K562 (cell line): ENCODE data around the gene PSMC2. TPM values are rescaled to one million over a fixed set of nuclear protein-coding genes. Genes with fewer than 3 reads are reported as not detected.

Experiments used
- DIDO1 ChIP-seq: fragments of 450-650 bp; IDR thresholded peaks from 2 replicates; pipeline ENCODE4 v1.6.1; 2016; ENCODE audit warnings: low read depth, missing biosample characterization, missing genetic modification characterization
- HDAC1 ChIP-seq, 2 experiments: fragments of 450-650 bp; IDR thresholded peaks; 2 replicates each; pipeline ENCODE4 v1.6.1; 2016 to 2017; ENCODE audit warnings: inconsistent platforms in 1 of 2, mild to moderate bottlenecking in 1 of 2, moderate library complexity in 1 of 2
- JUN ChIP-seq, 2 experiments: sonication (generic) in 1 of 2; formaldehyde crosslinking in 1 of 2; IDR thresholded peaks; 2 replicates each; pipeline versions ENCODE4 v1.6.1 to v1.8.0; 2012 to 2022; ENCODE audit warnings: borderline replicate concordance in 2 of 2, mild to moderate bottlenecking in 2 of 2, improper control_type of control experiment in 1 of 2, low read depth in 1 of 2, low read length in 1 of 2, missing genetic modification reagents in 1 of 2
- KDM2B ChIP-seq: fragments of 250-450 bp; sonication (Bioruptor Pico); IDR thresholded peaks from 2 replicates; pipeline ENCODE4 v1.8.0; 2021; ENCODE audit warnings: mild to moderate bottlenecking, moderate library complexity
- POLR2AphosphoS2 ChIP-seq: IDR thresholded peaks from 2 replicates; pipeline ENCODE4 v1.6.1; 2012; ENCODE audit warnings: low read length, improper control_type of control experiment
- PRPF4 ChIP-seq: fragments of 200-400 bp; formaldehyde crosslinking; IDR thresholded peaks from one replicate; pipeline ENCODE4 v1.6.1; 2017; ENCODE audit warnings: low read length, low read depth, mild to moderate bottlenecking; ENCODE audit not compliant: insufficient read depth, poor library complexity, severe bottlenecking
- SAFB2 ChIP-seq: fragments of 200-400 bp; formaldehyde crosslinking; IDR thresholded peaks from 2 replicates; pipeline ENCODE4 v1.6.1; 2018; ENCODE audit warnings: borderline replicate concordance, low read length, low read depth, moderate library complexity; ENCODE audit not compliant: severe bottlenecking
- SIN3B ChIP-seq: fragments of 450-650 bp; IDR thresholded peaks from 2 replicates; pipeline ENCODE4 v1.6.1; 2017; ENCODE audit warnings: low read depth, mild to moderate bottlenecking, moderate library complexity
- SRSF3 ChIP-seq: fragments of 200-400 bp; formaldehyde crosslinking; IDR thresholded peaks from 2 replicates; pipeline ENCODE4 v1.6.1; 2016; ENCODE audit warnings: mild to moderate bottlenecking, low read length, moderate library complexity; ENCODE audit not compliant: insufficient read depth
- THRAP3 ChIP-seq: fragments of 450-650 bp; IDR thresholded peaks from 2 replicates; pipeline ENCODE4 v1.6.1; 2016; ENCODE audit warnings: mild to moderate bottlenecking, inconsistent platforms, borderline replicate concordance
- U2AF2 ChIP-seq: fragments of 200-400 bp; formaldehyde crosslinking; optimal IDR thresholded peaks from 2 replicates; pipeline ENCODE3; 2017; ENCODE audit warnings: low read depth, mild to moderate bottlenecking, low read length
- ZKSCAN8 ChIP-seq: fragments of 200-800 bp; sonication (Bioruptor generic); IDR thresholded peaks from 2 replicates; pipeline ENCODE4 v1.6.1; 2016; ENCODE audit warnings: missing genetic modification characterization, missing compliant biosample characterization
- ZNF146 ChIP-seq: IDR thresholded peaks from one replicate; pipeline ENCODE4 v1.6.1; 2018; ENCODE audit warnings: missing compliant biosample characterization; ENCODE audit not compliant: unreplicated experiment
- ZNF253 ChIP-seq: fragments of 250-450 bp; sonication (Bioruptor Pico); conservative IDR thresholded peaks from 2 replicates; pipeline ENCODE4 v1.6.1; 2021; ENCODE audit warnings: mild to moderate bottlenecking
- ZNF766 ChIP-seq: fragments of 200-800 bp; sonication (Bioruptor generic); conservative IDR thresholded peaks from 2 replicates; pipeline ENCODE4 v1.6.1; 2016; ENCODE audit warnings: missing genetic modification characterization, missing compliant biosample characterization
- polyA plus RNA-seq, 8 experiments: library from polyadenylated mRNA; depleted of rRNA in 4 of 8; stranded (reverse) in 5 of 8; unstranded in 3 of 8; fragments of >200 nt; fragmentation: Nextera tagmentation in 2 of 8; fragmentation: Illumina TruSeq in 1 of 8; extraction: Ambion mirVana in 2 of 8; extraction: Trizol in 1 of 8; gene quantifications; 2 replicates each; pipeline versions ENCODE4 v1.2.1 to v1.2.3, GENCODE V29; 2011 to 2014; ENCODE audit warnings: inconsistent platforms in 1 of 8, missing spikeins in 1 of 8
- total RNA-seq, 7 experiments: library from RNA; depleted of rRNA in 6 of 7; stranded (reverse); fragments of >200 nt in 6 of 7; fragmentation: Illumina TruSeq in 2 of 7; extraction: Trizol in 2 of 7; gene quantifications; 2 replicates each; pipeline versions ENCODE4 v1.2.1 to v1.2.3, GENCODE V29; 2011 to 2021; ENCODE audit warnings: low replicate concordance in 1 of 7
- TF ChIP-seq, protein P1 (sequence below): fragments of 450-650 bp; formaldehyde crosslinking; IDR thresholded peaks from 2 replicates; pipeline ENCODE4 v1.4.0; 2020; ENCODE audit warnings: mild to moderate bottlenecking, moderate library complexity
- TF ChIP-seq, protein P2 (sequence below): IDR thresholded peaks from 2 replicates; pipeline ENCODE4 v1.6.1; 2012; ENCODE audit warnings: low read depth, low read length, improper control_type of control experiment, borderline replicate concordance
- TF ChIP-seq, protein P3 (sequence below): fragments of 450-650 bp; formaldehyde crosslinking; IDR thresholded peaks from 2 replicates; pipeline ENCODE4 v1.4.0; 2022; ENCODE audit warnings: mild to moderate bottlenecking, moderate library complexity
- TF ChIP-seq, protein P4 (sequence below): sonication (generic); formaldehyde crosslinking; IDR thresholded peaks from 2 replicates; pipeline ENCODE4 v1.8.0; 2022; ENCODE audit warnings: missing genetic modification reagents, mild to moderate bottlenecking, borderline replicate concordance
- TF ChIP-seq, protein P5 (sequence below): fragments of 250-450 bp; sonication (Bioruptor Pico); IDR thresholded peaks from 2 replicates; pipeline ENCODE4 v1.8.0; 2022; ENCODE audit warnings: inconsistent platforms, mild to moderate bottlenecking, moderate library complexity, borderline replicate concordance

Gene PSMC2
- total and polyA plus RNA-seq, 9 of the 15 experiments (the other 6 are each of a cell fraction or from before 2014, with no cell fraction given) = 316 to 1,105 (median 511) TPM

DNA sequence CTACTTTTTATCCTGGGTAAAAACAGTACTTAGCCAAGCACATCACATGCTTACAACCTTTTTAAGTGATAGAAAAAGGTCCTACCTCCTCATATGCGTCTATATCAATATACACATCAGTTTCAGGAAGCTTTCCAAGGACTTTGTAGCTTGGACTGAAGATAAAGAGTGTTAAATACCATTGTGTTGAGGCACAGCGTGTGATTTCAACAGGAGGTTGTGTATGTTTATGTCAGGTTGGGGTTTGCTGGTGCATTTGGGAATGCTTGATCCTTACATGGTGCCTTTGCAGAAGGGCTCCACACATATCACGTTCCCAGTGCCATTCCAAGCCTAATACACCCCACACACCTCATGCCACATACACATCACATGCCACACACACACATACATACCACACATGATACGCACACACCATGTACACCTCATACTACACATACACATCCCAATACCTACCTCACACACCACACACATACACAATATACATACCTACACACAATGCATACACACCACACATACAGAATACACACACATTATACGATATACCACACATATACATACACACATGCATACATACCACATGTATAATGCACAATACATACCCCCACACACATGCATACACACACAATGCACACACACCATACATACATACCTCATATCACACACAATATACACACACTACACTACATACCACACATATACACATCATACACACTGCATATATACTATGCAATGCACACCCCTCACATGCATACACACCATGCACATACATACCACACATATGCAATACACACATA, 33.1 kb downstream of the PSMC2 start (continued):
- TF ChIP-seq, protein P1, sequence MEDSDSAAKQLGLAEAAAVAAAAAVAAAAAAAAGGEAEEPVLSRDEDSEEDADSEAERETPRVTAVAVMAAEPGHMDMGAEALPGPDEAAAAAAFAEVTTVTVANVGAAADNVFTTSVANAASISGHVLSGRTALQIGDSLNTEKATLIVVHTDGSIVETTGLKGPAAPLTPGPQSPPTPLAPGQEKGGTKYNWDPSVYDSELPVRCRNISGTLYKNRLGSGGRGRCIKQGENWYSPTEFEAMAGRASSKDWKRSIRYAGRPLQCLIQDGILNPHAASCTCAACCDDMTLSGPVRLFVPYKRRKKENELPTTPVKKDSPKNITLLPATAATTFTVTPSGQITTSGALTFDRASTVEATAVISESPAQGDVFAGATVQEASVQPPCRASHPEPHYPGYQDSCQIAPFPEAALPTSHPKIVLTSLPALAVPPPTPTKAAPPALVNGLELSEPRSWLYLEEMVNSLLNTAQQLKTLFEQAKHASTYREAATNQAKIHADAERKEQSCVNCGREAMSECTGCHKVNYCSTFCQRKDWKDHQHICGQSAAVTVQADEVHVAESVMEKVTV (CRISPR knock-in tag) = no peak
- TF ChIP-seq SAFB2 (no peak), THRAP3 (no peak), SIN3B (no peak), ZNF766 (no peak), DIDO1 (no peak), PRPF4 (no peak), JUN (IDR thresholded peaks at IDR 0.05; ENCODE audit: borderline replicate concordance, low read depth, low read length) (no peak), JUN (CRISPR knock-in tag; IDR thresholded peaks at IDR 0.05; ENCODE audit: borderline replicate concordance) (no peak), ZNF146 (CRISPR knock-in tag) (no peak), POLR2AphosphoS2 (no peak), KDM2B (no peak), U2AF2 (no peak), ZKSCAN8 (CRISPR knock-in tag) (no peak), SRSF3 (no peak), ZNF253 (CRISPR knock-in tag) (no peak), HDAC1 (IDR thresholded peaks at IDR 0.05) (no peak)
- TF ChIP-seq, protein P2, sequence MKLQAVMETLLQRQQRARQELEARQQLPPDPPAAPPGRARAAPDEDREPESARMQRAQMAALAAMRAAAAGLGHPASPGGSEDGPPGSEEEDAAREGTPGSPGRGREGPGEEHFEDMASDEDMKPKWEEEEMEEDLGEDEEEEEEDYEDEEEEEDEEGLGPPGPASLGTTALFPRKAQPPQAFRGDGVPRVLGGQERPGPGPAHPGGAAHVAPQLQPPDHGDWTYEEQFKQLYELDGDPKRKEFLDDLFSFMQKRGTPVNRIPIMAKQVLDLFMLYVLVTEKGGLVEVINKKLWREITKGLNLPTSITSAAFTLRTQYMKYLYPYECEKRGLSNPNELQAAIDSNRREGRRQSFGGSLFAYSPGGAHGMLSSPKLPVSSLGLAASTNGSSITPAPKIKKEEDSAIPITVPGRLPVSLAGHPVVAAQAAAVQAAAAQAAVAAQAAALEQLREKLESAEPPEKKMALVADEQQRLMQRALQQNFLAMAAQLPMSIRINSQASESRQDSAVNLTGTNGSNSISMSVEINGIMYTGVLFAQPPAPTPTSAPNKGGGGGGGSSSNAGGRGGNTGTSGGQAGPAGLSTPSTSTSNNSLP = no peak
- TF ChIP-seq, protein P3, sequence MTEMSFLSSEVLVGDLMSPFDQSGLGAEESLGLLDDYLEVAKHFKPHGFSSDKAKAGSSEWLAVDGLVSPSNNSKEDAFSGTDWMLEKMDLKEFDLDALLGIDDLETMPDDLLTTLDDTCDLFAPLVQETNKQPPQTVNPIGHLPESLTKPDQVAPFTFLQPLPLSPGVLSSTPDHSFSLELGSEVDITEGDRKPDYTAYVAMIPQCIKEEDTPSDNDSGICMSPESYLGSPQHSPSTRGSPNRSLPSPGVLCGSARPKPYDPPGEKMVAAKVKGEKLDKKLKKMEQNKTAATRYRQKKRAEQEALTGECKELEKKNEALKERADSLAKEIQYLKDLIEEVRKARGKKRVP (CRISPR knock-in tag) = no peak
- TF ChIP-seq, protein P4, sequence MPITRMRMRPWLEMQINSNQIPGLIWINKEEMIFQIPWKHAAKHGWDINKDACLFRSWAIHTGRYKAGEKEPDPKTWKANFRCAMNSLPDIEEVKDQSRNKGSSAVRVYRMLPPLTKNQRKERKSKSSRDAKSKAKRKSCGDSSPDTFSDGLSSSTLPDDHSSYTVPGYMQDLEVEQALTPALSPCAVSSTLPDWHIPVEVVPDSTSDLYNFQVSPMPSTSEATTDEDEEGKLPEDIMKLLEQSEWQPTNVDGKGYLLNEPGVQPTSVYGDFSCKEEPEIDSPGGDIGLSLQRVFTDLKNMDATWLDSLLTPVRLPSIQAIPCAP = no peak
- TF ChIP-seq, protein P5, sequence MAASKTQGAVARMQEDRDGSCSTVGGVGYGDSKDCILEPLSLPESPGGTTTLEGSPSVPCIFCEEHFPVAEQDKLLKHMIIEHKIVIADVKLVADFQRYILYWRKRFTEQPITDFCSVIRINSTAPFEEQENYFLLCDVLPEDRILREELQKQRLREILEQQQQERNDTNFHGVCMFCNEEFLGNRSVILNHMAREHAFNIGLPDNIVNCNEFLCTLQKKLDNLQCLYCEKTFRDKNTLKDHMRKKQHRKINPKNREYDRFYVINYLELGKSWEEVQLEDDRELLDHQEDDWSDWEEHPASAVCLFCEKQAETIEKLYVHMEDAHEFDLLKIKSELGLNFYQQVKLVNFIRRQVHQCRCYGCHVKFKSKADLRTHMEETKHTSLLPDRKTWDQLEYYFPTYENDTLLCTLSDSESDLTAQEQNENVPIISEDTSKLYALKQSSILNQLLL (CRISPR knock-in tag) = no peak
